DMS79 (cell line): ENCODE measurements around the gene ATP8B4.

Experiments
- DNase-seq: peaks from one replicate; lab custom pipeline; 2025; lab: John Stamatoyannopoulos, UW

Gene ATP8B4

GRCh38 chr15:49953421-49953820, 165.6 kb downstream of the ATP8B4 start:
- no peak for DNase-seq

GRCh38 chr15:49946681-49947080, 172.4 kb downstream of the ATP8B4 start:
- DNase-seq: no peak

GRCh38 chr15:49934487-49934886, 184.5 kb downstream of the ATP8B4 start:
- DNase-seq: no peak

GRCh38 chr15:49927189-49927861, 191.7 kb downstream of the ATP8B4 start:
- DNase-seq: no peak

GRCh38 chr15:49926740-49927139, 192.3 kb downstream of the ATP8B4 start:
- DNase-seq: no peak

GRCh38 chr15:49923671-49924070, 195.4 kb downstream of the ATP8B4 start:
- no peak for DNase-seq

GRCh38 chr15:49919034-49919433, 200.0 kb downstream of the ATP8B4 start:
- no peak for DNase-seq

GRCh38 chr15:49918121-49918520, 200.9 kb downstream of the ATP8B4 start:
- no peak for DNase-seq

GRCh38 chr15:49916998-49917397, 202.0 kb downstream of the ATP8B4 start:
- no peak for DNase-seq

- DNase-seq: no peak
Observed at GRCh38 chr15:49915822-49916221, 203.2 kb downstream of the ATP8B4 start.

GRCh38 chr15:49908933-49909295, 210.1 kb downstream of the ATP8B4 start:
- DNase-seq: no peak

- no peak for DNase-seq
Observed at GRCh38 chr15:49908236-49908932, 210.6 kb downstream of the ATP8B4 start.

- DNase-seq: no peak
Observed at GRCh38 chr15:49906966-49907365, 212.1 kb downstream of the ATP8B4 start.

- DNase-seq: no peak
Observed at GRCh38 chr15:49905221-49905620, 213.8 kb downstream of the ATP8B4 start.

- DNase-seq: no peak
Observed at GRCh38 chr15:49904296-49904695, 214.7 kb downstream of the ATP8B4 start.

GRCh38 chr15:49902685-49903501, 216.1 kb downstream of the ATP8B4 start:
- DNase-seq: no peak

GRCh38 chr15:49901996-49902684, 216.9 kb downstream of the ATP8B4 start:
- DNase-seq: no peak

GRCh38 chr15:49901321-49901720, 217.7 kb downstream of the ATP8B4 start:
- no peak for DNase-seq

GRCh38 chr15:49900903-49901235, 218.2 kb downstream of the ATP8B4 start:
- DNase-seq: no peak

- no peak for DNase-seq
Observed at GRCh38 chr15:49900006-49900902, 218.8 kb downstream of the ATP8B4 start.

- no peak for DNase-seq
Observed at GRCh38 chr15:49898575-49899283, 220.3 kb downstream of the ATP8B4 start.
